WERI-Rb-1 (cell line): ENCODE measurements around the gene UBL7.

Source experiments
- DNase-seq: peaks from one replicate; pipeline ENCODE4 v3.0.0-alpha.2; 2020
- H3K27ac ChIP-seq: fragments of 250-450 bp; sonication (Bioruptor Pico); 2 replicates; pipeline ENCODE4 v1.5.1; 2020; ENCODE audit warnings: mild to moderate bottlenecking, moderate library complexity
- H3K27me3 ChIP-seq: fragments of 250-450 bp; sonication (Bioruptor Pico); 2 replicates; pipeline ENCODE4 v1.5.1; 2021; ENCODE audit warnings: mild to moderate bottlenecking, low read depth, moderate library complexity; ENCODE audit not compliant: insufficient read depth, severe bottlenecking
- H3K36me3 ChIP-seq: fragments of 250-450 bp; sonication (Bioruptor Pico); 2 replicates; pipeline ENCODE4 v1.5.1; 2020; ENCODE audit warnings: mild to moderate bottlenecking, moderate library complexity
- H3K4me3 ChIP-seq: 2 replicates; pipeline ENCODE4 v1.5.1; 2011; ENCODE audit warnings: low read depth, mild to moderate bottlenecking, control low read depth, low read length
- H3K9me3 ChIP-seq: fragments of 250-450 bp; sonication (Bioruptor Pico); 2 replicates; pipeline ENCODE4 v1.5.1; 2021; ENCODE audit warnings: mild to moderate bottlenecking, moderate library complexity; ENCODE audit not compliant: severe bottlenecking
- CTCF ChIP-seq: IDR thresholded peaks from 2 replicates; pipeline ENCODE4 v1.5.1; 2011; ENCODE audit warnings: low read depth, mild to moderate bottlenecking, control low read depth, inconsistent platforms, low read length

Gene UBL7

GRCh38 chr15:74421302-74422245 lies 39.4 kb downstream of the UBL7 start:
- no peak for DNase-seq
- peak overlapping the region; percentile 69 for H3K27ac ChIP-seq
- no peak for TF ChIP-seq CTCF
- no peaks in the 10 kb centered on the region for H3K27me3 ChIP-seq
- no peak overlapping the region for H3K4me3 ChIP-seq
- H3K9me3 ChIP-seq = no peaks in the 10 kb centered on the region
- H3K36me3 ChIP-seq = peaks cover 11% of the 10 kb centered on the region

GRCh38 chr15:74420193-74420905 lies 40.6 kb downstream of the UBL7 start:
- Histone ChIP-seq H3K4me3 (no peak overlapping the region), H3K27ac (peak overlapping the region; percentile 69; the same call in 1 of the 2 replicates), H3K27me3 (no peaks in the 10 kb centered on the region), H3K36me3 (peaks cover 23% of the 10 kb centered on the region), H3K9me3 (no peaks in the 10 kb centered on the region)
- DNase-seq = no peak
- no peak for TF ChIP-seq CTCF

- Histone ChIP-seq H3K4me3 (no peak overlapping the region), H3K36me3 (peaks cover 28% of the 10 kb centered on the region), H3K27me3 (no peaks in the 10 kb centered on the region), H3K9me3 (no peaks in the 10 kb centered on the region), H3K27ac (no peak overlapping the region; the same call in 1 of the 2 replicates)
- no peak for DNase-seq
- no peak for TF ChIP-seq CTCF
These were observed 41.5 kb downstream of the UBL7 start for GRCh38 chr15:74419432-74419831.

GRCh38 chr15:74418575-74419338 lies 42.2 kb downstream of the UBL7 start:
- Histone ChIP-seq H3K27me3 (no peaks in the 10 kb centered on the region), H3K4me3 (no peak overlapping the region), H3K36me3 (peaks cover 35% of the 10 kb centered on the region), H3K9me3 (no peaks in the 10 kb centered on the region), H3K27ac (peak overlapping the region; percentile 44)
- DNase-seq = no peak
- TF ChIP-seq CTCF = no peak

- DNase-seq = no peak
- TF ChIP-seq CTCF = no peak
- Histone ChIP-seq H3K36me3 (peaks cover 39% of the 10 kb centered on the region), H3K27ac (no peak overlapping the region), H3K4me3 (no peak overlapping the region), H3K9me3 (no peaks in the 10 kb centered on the region), H3K27me3 (no peaks in the 10 kb centered on the region)
These were observed 43.3 kb downstream of the UBL7 start for GRCh38 chr15:74417670-74418069.
